LHCN-M2 (cell line): ENCODE measurements around the gene CERCAM. TPM values are rescaled to one million over a fixed set of nuclear protein-coding genes. Genes with fewer than 3 reads are reported as not detected.
"Not testable (repeated sequence)": the region's sequence is repeated elsewhere in the genome, so short reads cannot be mapped to it uniquely, and the experiment has no call there.

ENCODE experiments used
- DNase-seq: peaks from one replicate; pipeline ENCODE4 v3.0.0-alpha.2; 2012; ENCODE audit warnings: low read depth
- total RNA-seq: library from RNA; depleted of rRNA; stranded (reverse); fragments of >200 nt; gene quantifications from 2 replicates; pipeline ENCODE4 v1.2.3, GENCODE V29; 2014

Gene CERCAM
- total RNA-seq, 1 experiment from 2014 or later: 103 TPM

DNA sequence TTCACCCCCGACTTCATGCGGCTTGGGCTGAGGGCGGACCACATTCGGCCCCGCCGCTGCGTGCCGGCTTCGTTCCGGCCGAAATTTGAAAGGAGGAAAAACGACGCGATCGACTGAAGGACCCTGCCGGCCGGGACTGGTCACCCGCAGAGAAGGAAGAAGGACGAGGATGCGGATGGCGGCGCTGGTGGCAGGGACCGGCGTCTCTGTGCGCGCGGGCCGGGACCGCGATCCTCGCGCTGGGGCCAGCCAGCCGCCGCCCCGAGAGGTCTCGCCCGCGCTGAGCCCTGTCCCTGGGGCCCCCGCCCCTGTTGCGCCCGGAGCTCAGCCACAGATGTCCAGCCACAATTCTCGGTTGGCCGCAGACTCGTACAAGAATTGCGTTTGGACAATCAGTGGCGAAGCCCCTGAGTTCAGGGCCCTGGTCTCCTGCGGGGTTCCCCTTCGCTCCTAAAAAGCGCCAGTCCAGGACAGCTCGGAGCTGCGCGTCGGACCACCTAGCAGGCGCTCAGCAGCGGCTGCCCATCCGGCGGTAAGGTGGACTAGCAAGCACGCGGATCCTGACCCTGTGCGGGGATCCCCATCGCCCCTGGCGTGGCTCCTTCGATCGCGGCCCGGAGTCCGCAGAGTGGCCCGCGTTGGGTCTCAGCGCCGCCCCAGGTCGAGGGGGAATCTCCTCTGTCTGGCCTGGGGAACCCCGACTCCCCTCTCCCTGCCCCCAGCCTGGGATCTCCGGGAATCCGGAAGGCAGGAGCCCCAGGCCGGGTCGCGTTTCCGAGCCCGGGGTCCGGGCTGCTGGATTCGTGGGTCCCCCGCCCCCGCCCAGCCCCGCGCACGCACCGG is 28.1 kb upstream of the CERCAM start:
- DNase-seq: no peak

DNA sequence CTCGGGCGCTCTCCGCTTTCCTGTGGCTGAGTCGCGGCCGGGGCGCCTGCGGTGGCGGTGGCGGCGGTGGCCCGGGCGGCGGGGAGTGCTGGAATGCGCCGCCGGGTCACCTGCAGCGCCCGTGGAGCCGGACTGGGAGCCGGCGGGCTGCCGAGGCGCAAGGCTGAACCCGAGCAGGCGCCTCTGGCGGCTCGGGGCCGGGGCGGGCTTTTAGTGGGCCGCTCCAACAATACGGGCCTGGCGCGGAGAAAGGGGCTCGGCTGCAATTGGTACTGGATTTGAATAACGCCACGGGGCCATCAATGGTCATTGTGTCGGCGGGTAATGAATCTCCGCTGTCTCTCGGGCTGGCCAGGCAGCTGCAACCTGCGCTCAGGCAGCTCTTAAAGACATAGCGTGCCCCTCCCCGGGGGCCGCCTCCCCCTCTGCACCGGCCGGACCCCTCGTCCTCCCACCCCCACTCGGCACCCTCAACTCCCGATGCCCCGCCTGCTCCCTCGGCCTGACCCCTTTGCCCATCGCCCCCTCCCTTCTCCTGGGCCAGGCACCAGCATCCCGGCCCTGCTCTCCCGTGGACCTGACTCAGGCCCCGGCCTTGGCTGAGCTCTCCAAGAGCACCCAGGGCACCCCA is 27.4 kb upstream of the CERCAM start:
- DNase-seq: no peak

DNA sequence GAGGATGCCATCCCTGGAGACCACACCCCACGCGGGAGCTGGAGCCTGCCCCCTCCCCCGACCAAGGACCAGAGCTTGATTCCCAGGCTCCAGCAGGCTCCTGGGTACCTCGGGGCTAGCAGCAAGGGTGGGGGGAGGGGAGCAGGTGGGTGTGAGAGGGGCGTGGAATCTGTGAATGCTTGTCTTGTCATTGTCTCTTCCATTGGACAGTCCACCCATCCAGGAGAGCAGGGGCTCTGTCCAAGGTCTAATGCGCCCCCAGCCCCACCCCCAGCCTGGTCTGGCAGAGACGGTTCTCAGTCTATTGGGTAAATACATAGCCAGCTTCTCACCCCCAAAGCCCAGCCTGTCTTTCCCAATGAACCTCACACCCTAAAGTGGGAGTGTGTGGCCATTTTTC is 26.7 kb upstream of the CERCAM start:
- no peak for DNase-seq

DNA sequence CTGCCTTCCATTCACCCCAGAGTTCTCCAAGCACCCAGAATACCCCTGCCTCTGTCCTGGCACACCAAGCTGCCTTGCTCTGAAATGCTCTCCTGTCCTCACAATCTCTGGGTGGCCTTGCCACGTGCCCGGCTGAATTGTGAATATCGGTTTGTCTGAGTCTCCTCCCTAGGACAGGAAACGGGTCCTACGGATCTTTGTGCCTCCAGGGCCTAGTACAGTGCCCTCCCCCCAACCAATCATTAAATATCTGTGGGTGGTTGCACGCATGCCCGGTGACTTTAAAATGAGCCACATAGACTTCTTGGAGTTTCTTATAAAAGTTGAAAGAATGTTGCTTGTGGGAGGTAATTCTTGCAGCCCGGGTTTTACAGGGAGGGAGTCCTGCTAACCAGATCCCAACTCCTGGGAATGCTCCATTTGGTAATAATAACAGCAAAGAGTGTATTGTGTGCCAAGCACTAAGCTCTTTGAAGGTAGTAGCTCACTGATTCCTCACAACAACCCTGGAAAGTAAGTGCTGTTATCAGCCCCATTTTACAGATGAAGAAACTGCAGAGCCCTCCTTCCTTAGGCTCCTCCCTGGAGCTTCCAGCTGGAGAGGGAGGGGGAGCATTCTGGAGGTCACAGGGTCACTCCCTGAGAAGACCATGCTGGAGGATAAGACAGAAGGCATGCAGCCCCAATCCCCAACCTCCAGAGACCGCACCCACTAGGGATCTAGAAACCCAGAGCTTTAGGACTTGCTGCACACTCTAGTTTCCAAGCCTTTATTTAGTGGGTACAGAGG is 26.1 kb upstream of the CERCAM start:
- DNase-seq: no peak

DNA sequence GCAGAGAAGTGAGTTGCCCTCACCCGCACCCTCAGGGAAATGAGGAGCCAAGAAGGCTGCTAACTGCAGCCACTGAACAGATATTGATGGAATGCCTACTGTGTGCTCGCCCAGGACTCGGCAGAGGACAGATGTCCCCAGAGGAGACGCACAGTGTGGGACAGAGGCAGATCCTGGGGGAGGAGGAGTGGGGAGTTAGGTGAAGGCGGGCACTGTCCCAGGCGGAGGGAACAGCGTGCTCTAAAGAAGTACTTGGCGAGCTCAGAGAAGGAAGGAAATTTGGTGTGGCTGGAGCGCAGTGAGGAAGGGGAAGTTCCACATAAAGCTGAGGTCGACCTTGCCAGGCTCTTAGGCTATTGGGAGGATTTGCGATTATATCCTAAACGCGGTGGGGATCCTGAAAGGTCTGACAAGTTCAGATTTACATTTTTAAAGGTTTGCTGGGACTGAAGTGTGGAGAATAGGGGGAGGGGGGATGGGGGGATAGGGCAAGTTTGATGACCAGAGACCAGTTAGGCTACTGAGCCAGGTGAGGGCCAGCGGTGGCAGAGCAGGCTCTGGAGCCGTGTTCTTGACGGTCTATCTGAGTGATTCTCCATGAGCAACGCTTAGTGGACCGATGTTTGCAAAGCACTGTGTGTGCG is 23.6 kb upstream of the CERCAM start:
- no peak for DNase-seq

DNA sequence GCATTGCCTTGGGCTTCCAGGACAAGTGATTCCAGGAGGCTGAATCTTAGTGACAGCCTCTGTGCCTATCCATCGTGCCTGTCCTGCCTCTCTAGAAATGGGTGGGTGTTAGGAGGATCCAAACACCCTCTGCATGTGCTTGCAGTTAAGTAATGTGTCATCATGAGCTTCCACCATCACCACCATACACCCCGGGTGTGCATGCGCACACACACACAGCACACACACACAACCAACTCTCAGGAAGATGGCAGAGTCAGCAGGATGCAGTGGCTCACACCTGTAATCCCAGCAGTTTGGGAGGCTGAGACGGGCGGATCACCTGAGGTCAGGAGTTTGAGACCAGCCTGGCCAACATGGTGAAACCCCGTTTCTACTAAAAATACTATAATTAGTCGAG is 22.8 kb upstream of the CERCAM start:
- DNase-seq: no peak

DNA sequence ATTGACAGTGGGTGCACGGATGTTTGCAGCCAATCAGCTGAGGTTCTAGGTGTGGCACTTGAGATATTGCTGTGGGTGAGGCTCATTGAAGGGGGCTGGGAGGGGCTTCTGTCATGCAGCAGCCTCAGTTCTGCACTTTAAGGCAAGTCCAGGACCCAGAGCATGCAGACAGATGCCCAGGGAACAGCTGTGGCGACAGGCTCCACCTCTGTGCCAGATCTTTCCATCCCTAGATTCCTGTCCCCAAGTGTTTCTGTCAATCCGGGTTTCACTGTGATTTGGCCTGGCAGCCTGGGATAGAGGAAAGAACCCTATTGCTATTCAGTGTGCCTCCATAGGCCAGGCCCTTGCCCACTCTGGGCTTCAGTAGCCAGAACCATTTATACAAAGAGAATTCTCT is 20.8 kb upstream of the CERCAM start:
- peak; percentile 15 for DNase-seq

DNA sequence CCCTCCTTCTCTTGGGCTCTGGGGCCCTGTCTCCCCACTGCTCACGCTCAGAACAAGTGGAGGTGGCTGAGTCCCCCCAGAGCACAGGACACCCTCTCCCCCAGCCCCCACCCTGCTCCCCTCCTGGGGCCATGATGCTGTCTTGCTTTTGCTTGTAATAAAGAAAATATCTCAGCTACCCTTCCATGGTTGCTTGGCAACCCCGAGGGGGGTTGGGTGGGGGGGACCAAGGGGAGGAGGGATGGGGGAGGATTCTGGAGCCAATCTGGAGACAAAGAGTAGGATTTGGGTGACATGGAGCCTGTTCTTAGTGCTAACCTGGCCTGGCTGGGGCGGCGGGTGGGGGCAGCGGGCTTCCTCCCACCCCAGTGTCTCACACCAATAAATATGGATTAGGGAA is 16.1 kb upstream of the CERCAM start:
- DNase-seq: no peak

DNA sequence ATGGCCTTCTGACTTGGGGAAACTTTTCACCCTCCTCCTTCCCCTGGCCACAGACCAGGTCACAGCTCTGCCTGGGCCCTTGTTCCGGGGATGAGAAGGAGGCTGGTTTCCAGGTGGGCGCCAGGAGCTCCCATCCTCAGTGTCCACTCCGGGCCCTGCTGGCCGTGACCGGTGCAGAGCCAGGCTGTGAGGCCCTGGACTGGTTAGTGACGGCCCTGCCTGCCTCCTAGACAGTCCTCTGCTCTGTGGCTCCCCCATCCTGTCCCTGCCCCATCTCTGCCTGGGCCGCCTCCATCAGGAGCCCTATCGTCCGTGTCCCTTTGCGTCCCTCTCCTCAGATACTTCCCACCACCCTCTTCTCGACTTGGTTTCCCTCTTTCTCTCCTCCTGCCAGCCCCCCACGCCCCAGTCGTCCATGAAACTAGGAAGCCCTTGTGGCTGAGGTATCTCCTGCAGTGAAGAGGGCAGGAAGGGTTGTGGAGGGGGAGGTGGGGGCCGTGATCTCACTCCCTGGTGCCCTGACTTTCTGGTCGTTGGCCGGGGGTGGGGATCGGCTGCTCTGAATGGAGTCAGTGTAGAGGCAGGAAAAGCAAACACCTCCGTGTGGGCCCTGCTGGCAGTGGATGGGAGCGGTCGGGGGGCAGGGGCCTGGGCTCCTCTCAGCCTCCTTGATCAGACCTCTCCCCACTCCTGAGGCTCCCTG is 15.4 kb upstream of the CERCAM start:
- DNase-seq: no peak

DNA sequence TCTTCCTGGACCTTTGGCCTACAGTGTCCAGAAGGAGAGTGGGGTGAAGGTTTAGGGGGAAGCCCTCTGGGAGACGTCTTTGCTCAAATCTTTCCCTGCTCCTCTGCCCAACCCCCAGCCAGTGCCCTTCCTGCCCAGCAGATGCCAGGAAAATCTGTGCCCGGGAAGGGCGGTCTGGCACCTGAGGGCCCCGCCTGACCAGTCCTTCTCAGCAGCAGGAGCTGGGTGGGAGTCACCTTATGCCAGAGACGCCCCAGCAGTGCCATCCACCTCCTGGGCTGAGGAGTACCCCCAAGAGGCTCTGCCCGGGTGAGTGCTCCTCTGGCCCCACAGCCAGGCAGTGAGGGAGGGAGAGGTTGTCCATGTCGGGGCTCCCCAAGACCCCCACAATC is 14.9 kb upstream of the CERCAM start:
- no peak for DNase-seq

DNA sequence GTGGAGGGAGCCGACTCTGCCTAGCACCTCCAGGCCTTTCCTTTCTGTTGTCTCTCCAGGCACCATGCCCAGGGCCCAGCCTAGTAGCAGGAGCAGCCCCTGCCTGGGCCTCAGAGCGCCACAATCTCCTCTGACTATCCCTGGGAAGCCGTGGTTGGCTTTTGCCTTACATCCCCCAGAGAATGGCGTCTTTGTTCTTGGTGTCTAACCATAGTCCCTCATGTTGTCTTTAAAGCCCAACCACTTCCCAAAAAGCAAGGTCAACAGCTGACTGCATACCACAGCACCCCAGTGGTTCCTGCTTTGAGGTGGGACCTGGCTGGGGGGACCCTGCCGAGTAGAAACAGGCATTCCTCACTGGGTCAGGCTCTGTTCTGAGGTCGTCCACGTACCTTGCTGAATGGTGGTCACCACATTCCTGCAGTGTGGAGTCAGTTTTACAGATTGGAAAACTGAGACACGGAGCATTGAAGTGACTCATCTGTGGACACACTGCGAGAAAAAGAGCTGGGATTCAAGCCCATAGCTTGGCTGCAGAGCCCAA is 13.7 kb upstream of the CERCAM start:
- DNase-seq: peak; percentile 45

DNA sequence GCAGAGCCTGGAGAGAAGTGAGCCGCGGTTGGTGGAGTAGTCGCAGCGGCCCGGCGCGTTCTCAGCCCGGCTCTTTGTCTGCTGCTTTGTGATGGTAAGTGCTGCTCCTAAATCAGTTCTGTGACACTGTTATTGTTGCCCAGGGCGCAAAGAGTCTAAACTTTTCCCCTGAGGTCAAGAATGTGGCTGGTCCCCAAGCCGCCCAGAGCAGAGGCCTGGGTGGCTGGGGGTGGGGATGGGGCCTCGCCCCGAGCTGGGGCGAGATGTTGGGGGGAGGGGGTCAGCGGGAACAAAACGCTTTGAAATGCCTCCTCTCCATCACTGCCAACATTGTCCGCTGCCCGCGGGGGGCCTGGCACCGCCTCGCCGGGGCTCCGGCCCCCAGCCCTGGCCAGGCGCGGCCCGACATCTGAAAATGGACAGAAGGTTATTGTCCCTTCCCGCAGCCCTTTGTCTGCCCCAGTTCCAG is 11.7 kb upstream of the CERCAM start:
- DNase-seq: no peak

DNA sequence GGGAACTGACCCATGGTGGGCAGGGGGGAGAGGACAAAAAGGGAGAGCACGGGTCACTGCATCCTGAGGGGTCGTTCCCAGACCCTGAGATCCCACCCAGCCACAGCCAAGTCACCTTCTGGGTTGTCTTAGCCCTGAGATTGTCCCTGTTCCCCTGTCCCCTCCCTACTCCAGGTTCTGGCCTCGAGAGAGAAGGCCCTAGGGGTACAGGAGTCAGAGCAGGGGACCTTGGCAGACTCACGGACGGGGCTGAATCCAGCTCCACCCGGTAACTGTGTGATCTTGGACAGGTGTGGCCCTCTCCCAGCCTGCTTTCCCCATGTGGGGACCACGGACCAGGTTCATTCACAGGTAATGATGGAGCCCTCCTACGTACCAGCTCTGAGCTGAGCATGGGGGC is 11.2 kb upstream of the CERCAM start:
- DNase-seq: no peak

DNA sequence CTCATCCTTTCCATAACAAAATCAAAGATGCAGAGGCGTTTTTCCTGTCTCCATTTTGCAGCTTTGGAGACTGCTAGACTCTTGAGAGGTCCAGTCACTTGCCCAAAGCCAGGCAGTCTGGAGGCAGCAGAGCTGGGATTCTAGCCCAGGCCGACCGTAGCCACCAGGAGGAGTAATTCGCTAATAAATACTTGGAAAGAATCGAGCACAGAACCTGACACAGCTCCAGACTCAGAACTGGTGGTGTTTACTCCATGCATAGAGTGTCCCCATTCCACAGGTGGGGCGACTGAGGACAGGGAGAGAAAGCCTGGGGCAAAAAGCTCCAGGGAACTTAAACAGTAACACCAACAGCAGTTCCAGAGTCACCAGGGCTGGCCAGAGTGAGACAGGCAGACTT is 10.7 kb upstream of the CERCAM start:
- peak; percentile 34 for DNase-seq

DNA sequence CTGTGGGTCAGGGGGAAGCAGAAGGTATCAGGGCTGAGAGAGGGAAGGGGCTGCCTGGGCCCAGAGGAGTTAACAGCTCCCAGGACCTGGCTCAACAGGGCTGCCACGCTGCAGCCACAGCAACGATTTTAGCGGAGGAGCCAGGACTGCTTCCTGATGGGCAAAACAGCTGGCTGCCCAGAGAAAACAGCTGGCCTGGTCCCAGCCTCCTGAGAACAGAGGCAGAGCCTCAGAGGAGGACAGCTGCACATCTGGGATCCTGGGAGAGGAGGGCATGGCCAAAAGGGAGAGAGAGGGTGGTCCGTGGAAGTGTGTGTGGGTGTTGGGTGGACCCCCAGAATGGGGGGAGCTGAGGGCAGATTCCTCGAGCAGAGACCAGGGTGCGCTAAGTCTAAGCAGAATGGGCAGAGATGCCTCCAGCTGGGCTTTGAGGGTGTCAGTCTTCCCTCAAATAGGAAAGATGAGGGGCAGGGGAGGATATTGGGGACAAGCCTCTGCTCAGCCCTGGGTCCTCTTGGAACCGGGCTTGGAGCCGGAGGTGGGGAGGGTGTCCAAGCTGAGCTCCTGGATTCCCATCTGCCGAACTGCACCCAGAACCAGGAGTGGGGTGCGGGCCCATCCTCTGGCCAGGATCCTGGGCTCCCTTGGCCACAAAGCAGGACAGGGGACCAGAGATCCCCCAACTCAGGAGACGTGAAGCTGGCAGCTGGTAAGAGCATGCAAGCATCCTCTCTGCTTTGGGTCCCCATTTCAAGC is 9.1 kb upstream of the CERCAM start:
- peak; percentile 32 for DNase-seq

DNA sequence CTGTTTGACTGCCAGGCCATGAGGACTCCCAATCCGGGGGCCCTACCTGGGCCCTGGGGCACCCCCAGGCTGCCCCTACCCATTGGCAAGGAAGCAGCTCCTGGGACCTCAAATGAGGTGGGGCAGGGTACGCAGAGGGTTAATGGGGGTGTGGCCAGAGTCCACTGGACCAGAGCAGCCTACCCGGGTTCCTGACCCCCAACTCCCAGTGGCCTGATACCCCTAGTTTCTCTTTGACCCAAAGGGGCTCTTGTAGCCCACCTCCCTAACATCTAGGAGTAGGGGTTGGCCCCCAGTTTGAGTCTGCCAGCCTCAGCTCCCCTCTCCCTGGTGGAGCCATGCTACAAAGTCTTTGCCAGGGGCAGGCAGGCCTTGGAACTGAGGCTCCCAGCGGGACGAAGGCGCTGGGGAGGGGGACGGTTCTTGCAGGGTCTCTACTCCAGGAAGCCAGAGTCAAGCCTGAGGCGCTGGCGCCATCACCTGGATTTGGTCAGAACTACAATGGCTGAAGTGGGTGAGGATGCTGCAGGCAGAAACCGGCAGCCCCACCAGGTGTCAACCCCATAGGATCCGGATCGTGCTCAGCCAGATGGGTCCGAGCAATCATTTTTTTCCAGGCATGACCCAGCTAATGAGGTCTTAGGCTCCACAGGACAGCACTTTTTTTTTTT is 8.4 kb upstream of the CERCAM start:
- peak; percentile 32 for DNase-seq

DNA sequence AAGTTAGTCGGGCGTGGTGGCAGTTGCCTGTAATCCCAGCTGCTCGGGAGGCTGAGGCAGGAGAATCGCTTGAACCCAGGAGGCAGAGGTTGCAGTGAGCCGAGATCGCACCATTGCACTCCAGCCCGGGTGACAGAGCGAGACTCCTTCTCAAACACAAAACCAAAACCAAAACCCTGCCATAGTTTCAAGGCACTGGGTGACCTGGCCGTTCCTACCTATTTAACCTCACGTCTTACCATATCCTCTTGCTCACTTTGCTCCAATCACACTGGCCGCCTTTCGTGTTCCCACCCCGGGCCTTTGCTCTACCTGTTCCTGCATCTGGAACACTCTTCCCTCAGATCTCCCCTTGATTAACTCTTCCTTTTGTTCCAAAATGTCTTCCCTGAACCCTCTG is 6.9 kb upstream of the CERCAM start:
- DNase-seq: not testable (repeated sequence)

DNA sequence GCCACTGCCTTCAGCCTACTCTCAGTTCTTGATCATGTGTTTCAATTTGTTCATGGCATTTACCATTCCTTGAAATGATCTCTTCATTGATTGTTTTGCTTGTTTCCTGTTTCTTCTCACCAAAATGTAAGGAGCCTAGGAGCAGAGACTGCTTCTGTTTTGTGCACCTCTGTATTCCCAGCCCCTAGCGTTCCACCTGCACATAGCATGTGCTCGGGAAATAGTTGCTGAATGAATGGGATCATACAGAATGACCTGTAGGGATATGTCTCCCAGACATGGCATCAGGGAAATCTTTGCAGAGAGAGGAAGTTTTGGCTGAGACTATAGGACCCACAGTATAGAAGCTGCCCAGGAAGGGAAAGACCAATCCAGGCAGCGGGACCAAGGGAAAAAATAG is 6.2 kb upstream of the CERCAM start:
- DNase-seq: no peak

DNA sequence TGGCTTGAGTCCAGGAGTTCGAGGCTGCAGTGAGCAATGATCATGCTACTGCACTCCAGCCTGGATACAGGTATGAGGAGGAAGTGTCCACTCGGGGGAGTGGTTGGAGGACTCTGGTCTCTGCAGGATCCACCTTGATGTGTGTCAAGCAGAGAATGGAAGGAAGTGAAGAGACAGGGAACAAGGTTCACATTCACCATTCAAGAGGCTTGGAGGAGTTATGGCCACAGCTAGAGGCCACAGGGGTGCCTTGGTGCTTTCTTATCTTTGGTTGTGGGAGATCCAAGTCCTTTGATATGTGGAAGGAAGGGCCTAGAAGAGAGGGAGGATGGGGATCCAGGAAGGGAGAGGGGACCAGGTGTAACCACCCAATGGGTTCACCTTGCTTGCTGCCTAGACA is 5.4 kb upstream of the CERCAM start:
- no peak for DNase-seq

DNA sequence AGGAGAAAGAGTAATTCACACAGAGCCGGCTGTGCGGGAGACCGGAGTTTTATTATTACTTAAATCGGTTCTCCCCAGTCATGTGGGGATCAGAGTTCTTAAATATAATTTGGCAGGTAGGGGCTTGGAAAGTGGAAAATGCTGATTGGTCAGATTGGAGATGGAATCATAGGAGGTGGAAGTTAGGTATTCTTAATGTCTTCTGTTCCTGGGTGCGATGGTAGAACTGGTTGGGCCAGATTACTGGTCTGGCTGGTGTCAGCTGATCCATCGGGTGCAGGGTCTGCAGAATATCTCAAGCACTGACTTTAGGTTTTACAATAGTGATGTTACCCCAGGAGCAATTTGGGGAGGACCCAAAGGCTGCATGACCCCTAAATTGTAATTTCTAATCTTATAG is 4.6 kb upstream of the CERCAM start:
- no peak for DNase-seq
